Lung (tissue), 12 donors: Measurements from ENCODE around the gene GSTK1. TPM values are rescaled to one million over a fixed set of nuclear protein-coding genes. Genes with fewer than 3 reads are reported as not detected.

Experiments used
- ATAC-seq: fragments of 200-7000 bp; cut with Tn5 transposase; one replicate; pipeline ENCODE4 v1.9.1; 2020; ENCODE audit warnings: moderate number of reproducible peaks; ENCODE audit not compliant: insufficient read depth, low FRiP score
- DNase-seq, 3 donors: peaks; one replicate each; pipeline ENCODE4 v3.0.0-alpha.2; 2013 to 2017
- H3K27ac ChIP-seq, 2 donors: one replicate each; pipeline ENCODE4 v1.5.1; 2013; ENCODE audit warnings: mild to moderate bottlenecking in 2 of 2, moderate library complexity in 2 of 2, control low read depth in 1 of 2, inconsistent platforms in 1 of 2, low read depth in 1 of 2, low read length in 1 of 2
- H3K27me3 ChIP-seq, 3 donors: one replicate each; pipeline ENCODE4 v1.5.1; 2013; ENCODE audit warnings: low read length in 2 of 3; ENCODE audit not compliant: control insufficient read depth in 3 of 3, insufficient read depth in 3 of 3
- H3K36me3 ChIP-seq, 4 donors: one replicate each; pipeline ENCODE4 v1.5.1; 2013; ENCODE audit warnings: low read length in 4 of 4, mild to moderate bottlenecking in 1 of 4, moderate library complexity in 1 of 4; ENCODE audit not compliant: control insufficient read depth in 4 of 4, insufficient read depth in 4 of 4
- H3K4me1 ChIP-seq, 5 donors: one replicate each; pipeline ENCODE4 v1.5.1; 2013; ENCODE audit warnings: low read length in 5 of 5, mild to moderate bottlenecking in 2 of 5, moderate library complexity in 1 of 5; ENCODE audit not compliant: control insufficient read depth in 5 of 5, insufficient read depth in 5 of 5
- H3K4me3 ChIP-seq: one replicate; pipeline ENCODE4 v1.5.1; 2013; ENCODE audit warnings: mild to moderate bottlenecking, control low read depth, moderate library complexity
- H3K9ac ChIP-seq, 2 donors: one replicate each; pipeline ENCODE4 v1.5.1; 2013; ENCODE audit warnings: low read length in 2 of 2, control low read depth in 1 of 2; ENCODE audit not compliant: insufficient read depth in 1 of 2
- H3K9me3 ChIP-seq, 4 donors: one replicate each; pipeline ENCODE4 v1.5.1; 2013; ENCODE audit warnings: low read length in 3 of 4, mild to moderate bottlenecking in 1 of 4, moderate library complexity in 1 of 4; ENCODE audit not compliant: control insufficient read depth in 4 of 4, insufficient read depth in 3 of 4
- WGBS, 2 donors: extraction: QIAGEN DNeasy Blood & Tissue Kit; methylation state at CpG; one replicate each; pipeline ENCODE4 v1.1.7; 2013; 5-methylcytosine and 5-hydroxymethylcytosine counted together
- polyA plus RNA-seq, 2 donors: library from polyadenylated mRNA; stranded (reverse); fragments of 200-250 nt; gene quantifications; one replicate each; pipeline ENCODE4 v1.2.1, GENCODE V29; 2013
- total RNA-seq, 2 donors: library from RNA; depleted of rRNA in 1 of 2; stranded (reverse); fragments of >200 nt in 1 of 2; gene quantifications; one replicate each; pipeline ENCODE4 v1.2.1, GENCODE V29; 2014 to 2021
- TF ChIP-seq, protein P1 (sequence below): IDR thresholded peaks from 2 replicates; pipeline ENCODE4 v1.5.1; 2012; ENCODE audit warnings: mild to moderate bottlenecking; ENCODE audit errors: control extremely low read depth, extremely low read depth
- donor health status: control.
- donor health status: control.
- donor health status: Bipolar disorder and iron deficiency.
- donor health status: healthy.
- donor health status: DM: yes; HTN: yes; CAD: no.

GSTK1 gene
- total and polyA plus RNA-seq, 4 donors = 110 to 130 (median 119) TPM

DNA sequence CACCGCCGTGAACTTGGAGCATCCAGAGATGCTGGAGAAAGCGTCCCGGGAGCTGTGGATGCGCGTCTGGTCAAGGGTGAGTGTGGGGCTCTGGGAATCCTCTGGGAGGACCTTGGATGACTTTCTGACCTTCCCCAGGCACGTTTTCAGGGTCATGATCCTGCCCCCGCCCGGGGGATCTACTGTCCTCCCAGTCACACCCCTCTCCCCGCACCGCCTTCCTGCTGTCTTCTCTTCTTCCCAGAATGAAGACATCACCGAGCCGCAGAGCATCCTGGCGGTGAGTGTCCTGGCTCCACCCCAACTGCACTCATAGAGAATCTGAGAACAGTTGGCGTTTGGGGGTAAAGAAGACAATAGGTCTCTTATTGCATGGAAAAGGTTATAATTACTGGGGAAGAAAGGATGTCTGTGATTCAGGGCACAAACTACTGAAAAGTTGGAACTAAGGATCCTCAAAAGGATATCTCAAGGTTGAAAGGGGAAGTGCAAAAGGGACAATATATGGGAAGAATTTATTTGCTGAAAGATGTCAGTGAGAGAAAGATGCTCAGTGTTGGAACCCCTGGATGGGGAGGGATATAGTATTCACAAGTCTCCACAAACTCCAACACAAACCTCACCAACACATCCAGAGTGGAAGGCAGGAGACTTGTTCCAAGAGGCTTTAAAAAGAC is 1.9 kb downstream of the GSTK1 start:
- H3K4me1 ChIP-seq = peaks cover 0 to 8% (median 4%) of the 10 kb centered on the region in 5 donors
- H3K9ac ChIP-seq = no peak overlapping the region
- H3K27me3 ChIP-seq = no peaks in the 10 kb centered on the region
- peaks cover 11 to 22% (median 21%) of the 10 kb centered on the region in 4 donors for H3K36me3 ChIP-seq
- H3K27ac ChIP-seq = peak overlapping the region in 1 of 2 donors; percentile 8
- peaks cover 0 to 2% (median 0%) of the 10 kb centered on the region in 4 donors for H3K9me3 ChIP-seq
- DNase-seq (no peak), ATAC-seq (no peak)
- H3K4me3 ChIP-seq = no peak overlapping the region
- 76 to 79% methylated on average over 15 of the region's 15 CpGs for WGBS, 2 donors
- TF ChIP-seq, protein P1, sequence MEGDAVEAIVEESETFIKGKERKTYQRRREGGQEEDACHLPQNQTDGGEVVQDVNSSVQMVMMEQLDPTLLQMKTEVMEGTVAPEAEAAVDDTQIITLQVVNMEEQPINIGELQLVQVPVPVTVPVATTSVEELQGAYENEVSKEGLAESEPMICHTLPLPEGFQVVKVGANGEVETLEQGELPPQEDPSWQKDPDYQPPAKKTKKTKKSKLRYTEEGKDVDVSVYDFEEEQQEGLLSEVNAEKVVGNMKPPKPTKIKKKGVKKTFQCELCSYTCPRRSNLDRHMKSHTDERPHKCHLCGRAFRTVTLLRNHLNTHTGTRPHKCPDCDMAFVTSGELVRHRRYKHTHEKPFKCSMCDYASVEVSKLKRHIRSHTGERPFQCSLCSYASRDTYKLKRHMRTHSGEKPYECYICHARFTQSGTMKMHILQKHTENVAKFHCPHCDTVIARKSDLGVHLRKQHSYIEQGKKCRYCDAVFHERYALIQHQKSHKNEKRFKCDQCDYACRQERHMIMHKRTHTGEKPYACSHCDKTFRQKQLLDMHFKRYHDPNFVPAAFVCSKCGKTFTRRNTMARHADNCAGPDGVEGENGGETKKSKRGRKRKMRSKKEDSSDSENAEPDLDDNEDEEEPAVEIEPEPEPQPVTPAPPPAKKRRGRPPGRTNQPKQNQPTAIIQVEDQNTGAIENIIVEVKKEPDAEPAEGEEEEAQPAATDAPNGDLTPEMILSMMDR = no peak

DNA sequence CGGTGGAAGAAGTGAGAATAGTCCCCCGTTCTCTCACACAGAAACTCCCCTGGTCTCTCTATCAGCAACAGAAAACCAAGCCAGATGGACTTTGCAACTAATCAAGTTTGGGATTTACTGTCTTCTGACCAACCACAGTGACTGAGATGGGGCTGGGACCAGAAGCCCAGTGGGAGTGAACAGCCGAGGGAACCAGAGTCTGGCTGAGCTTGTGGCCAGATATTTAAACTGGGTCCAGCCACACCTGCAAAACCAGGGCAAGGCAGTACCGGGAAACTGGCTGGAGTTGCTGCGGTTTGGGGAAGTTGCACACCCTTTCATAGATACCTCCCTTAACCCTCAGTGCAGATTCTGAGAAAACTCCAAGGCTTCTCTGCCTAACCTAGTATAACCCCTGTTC is 6.0 kb downstream of the GSTK1 start:
- Histone ChIP-seq H3K27me3 (no peaks in the 10 kb centered on the region), H3K9me3 (peaks cover 0 to 2% (median 0%) of the 10 kb centered on the region in 4 donors), H3K4me1 (peaks cover 0 to 5% (median 4%) of the 10 kb centered on the region in 5 donors), H3K4me3 (no peak overlapping the region), H3K9ac (no peak overlapping the region), H3K27ac (no peak overlapping the region), H3K36me3 (peaks cover 11 to 22% (median 21%) of the 10 kb centered on the region in 4 donors)
- ATAC-seq = no peak
- TF ChIP-seq, protein P1 = no peak
- 53 to 83% methylated on average over 5 of the region's 5 CpGs for WGBS, 2 donors
- no peak for DNase-seq

DNA sequence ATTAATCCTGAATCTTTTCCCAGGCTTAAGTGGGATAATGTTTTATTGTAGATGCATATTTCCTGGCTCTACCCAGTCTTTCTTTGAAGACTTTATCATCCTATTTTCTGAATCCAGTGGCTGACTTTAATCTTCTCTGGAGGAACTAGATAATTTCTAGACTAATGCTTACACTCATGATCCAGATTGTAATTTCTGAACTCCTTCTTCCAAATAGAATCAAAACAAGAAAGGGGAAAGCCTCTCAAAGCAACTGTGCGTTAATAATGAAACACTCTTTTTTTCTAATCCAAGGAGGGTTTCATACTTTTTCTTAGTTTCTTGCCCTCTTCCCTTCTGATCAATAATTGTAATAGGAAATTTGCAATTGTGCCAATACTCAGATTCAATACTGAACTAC is 8.0 kb downstream of the GSTK1 start:
- Histone ChIP-seq H3K9me3 (peaks cover 0 to 2% (median 0%) of the 10 kb centered on the region in 4 donors), H3K4me1 (no peaks in the 10 kb centered on the region), H3K9ac (no peak overlapping the region), H3K4me3 (no peak overlapping the region), H3K27me3 (no peaks in the 10 kb centered on the region), H3K36me3 (peaks cover 11 to 22% (median 19%) of the 10 kb centered on the region in 4 donors), H3K27ac (no peak overlapping the region)
- no peak for ATAC-seq
- TF ChIP-seq, protein P1 = no peak
- WGBS, 2 donors = 88 to 100% methylated on average over 1 of the region's 1 CpG
- DNase-seq = no peak
